GM18507 (cell line): ENCODE measurements around the gene SH2D1A.
"Not testable (repeated sequence)": the region's sequence is repeated elsewhere in the genome, so short reads cannot be mapped to it uniquely, and the experiment has no call there.

Experiments used
- DNase-seq: peaks from one replicate; pipeline ENCODE4 v3.0.0; 2011; ENCODE audit warnings: low read depth; ENCODE audit not compliant: insufficient read length; ENCODE audit errors: extremely low spot score
- FAIRE-seq: peaks from 2 replicates; lab custom pipeline; 2011; peaks lifted over from hg19 to GRCh38; lab: Jason Lieb, UNC

Gene SH2D1A

DNA sequence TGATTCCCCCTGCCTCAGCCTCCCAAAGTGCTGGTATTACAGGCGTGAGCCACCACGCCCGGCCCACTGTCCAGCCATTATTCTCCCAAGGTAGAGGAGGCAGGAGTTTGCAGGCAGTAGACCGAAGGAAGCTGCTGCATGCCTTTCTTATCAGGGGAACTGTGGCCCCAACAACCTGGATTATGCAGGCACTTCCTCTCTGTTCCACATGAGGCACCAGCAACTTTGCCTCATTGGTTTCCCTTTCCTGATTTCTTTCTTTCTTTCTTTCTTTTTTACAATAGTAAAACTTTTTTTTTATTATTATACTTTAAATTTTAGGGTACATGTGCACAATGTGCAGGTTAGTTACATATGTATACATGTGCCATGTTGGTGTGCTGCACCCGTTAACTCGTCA, 62.0 kb downstream of the SH2D1A start:
- not testable (repeated sequence) for DNase-seq, FAIRE-seq

GRCh38 chrX:124413244-124413643, 66.9 kb downstream of the SH2D1A start:
- DNase-seq, result no peak
- FAIRE-seq, result no peak

DNA sequence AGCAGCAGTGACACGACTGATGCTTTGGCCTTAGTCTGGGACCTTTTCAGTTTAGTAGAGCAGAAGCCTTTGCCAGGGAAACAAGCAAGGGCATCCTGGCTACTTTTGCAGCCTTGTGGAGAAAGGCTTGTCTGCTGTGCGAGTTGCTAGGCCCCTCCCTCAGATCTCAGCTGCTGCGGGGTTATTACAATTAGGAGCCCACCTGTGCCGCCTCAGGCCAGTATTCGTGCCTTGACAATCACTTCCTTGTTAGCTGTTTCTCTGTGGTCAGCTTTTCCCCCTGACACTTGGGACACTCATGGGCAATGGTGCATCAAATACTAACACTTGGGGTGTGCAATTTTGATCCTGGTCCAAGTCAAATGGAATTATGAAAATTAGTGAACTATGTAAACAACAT, 67.9 kb downstream of the SH2D1A start:
- FAIRE-seq (no peak), DNase-seq (no peak)

- FAIRE-seq, result peak; percentile 18
- DNase-seq, result no peak
Measured at GRCh38 chrX:124415115-124415800, 68.9 kb downstream of the SH2D1A start.

GRCh38 chrX:124421898-124422655, 75.7 kb downstream of the SH2D1A start:
- no peak for DNase-seq
- no peak for FAIRE-seq
